HEK293 (cell line): Measurements from ENCODE around the gene ZNF197.

ENCODE experiments used
- HIC1 ChIP-seq: fragments of 450-650 bp; formaldehyde crosslinking; IDR thresholded peaks from 2 replicates; pipeline ENCODE4 v1.5.1; 2016; ENCODE audit warnings: missing biosample characterization, missing genetic modification characterization
- IKZF3 ChIP-seq: fragments of 450-650 bp; IDR thresholded peaks from 2 replicates; pipeline ENCODE4 v1.5.0; 2018; ENCODE audit warnings: missing biosample characterization, mild to moderate bottlenecking, missing genetic modification characterization, moderate library complexity
- KLF8 ChIP-seq: fragments of 450-650 bp; formaldehyde crosslinking; IDR thresholded peaks from 2 replicates; pipeline ENCODE4 v1.5.1; 2016; ENCODE audit warnings: missing biosample characterization, missing genetic modification characterization
- MEIS1 ChIP-seq: sonication (generic); formaldehyde crosslinking; IDR thresholded peaks from 2 replicates; pipeline ENCODE4 v1.8.1; 2022; ENCODE audit warnings: missing genetic modification reagents, mild to moderate bottlenecking, borderline replicate concordance
- PRDM2 ChIP-seq: fragments of 450-650 bp; formaldehyde crosslinking; IDR thresholded peaks from 2 replicates; pipeline ENCODE4 v1.5.1; 2016; ENCODE audit warnings: missing biosample characterization, missing genetic modification characterization, borderline replicate concordance
- SP3 ChIP-seq: fragments of 450-650 bp; formaldehyde crosslinking; IDR thresholded peaks from 2 replicates; pipeline ENCODE4 v1.5.1; 2016; ENCODE audit warnings: missing biosample characterization, missing genetic modification characterization
- ZBTB1 ChIP-seq: fragments of 450-650 bp; formaldehyde crosslinking; IDR thresholded peaks from 2 replicates; pipeline ENCODE4 v1.5.1; 2016; ENCODE audit warnings: missing biosample characterization, missing genetic modification characterization
- ZBTB6 ChIP-seq: fragments of 450-650 bp; formaldehyde crosslinking; IDR thresholded peaks from 2 replicates; pipeline ENCODE4 v1.5.1; 2017; ENCODE audit warnings: missing biosample characterization, missing genetic modification characterization
- ZBTB7A ChIP-seq: fragments of 450-650 bp; formaldehyde crosslinking; IDR thresholded peaks from 2 replicates; pipeline ENCODE4 v1.5.1; 2016; ENCODE audit warnings: low read depth, missing biosample characterization, missing genetic modification characterization
- ZBTB8A ChIP-seq: fragments of 450-650 bp; formaldehyde crosslinking; IDR thresholded peaks from 2 replicates; pipeline ENCODE4 v1.5.1; 2016; ENCODE audit warnings: missing biosample characterization, missing genetic modification characterization
- ZFHX2 ChIP-seq: fragments of 450-650 bp; formaldehyde crosslinking; conservative IDR thresholded peaks from 2 replicates; pipeline ENCODE4 v1.5.1; 2016; ENCODE audit warnings: missing biosample characterization, missing genetic modification characterization
- ZFP69B ChIP-seq: fragments of 450-650 bp; formaldehyde crosslinking; IDR thresholded peaks from 2 replicates; pipeline ENCODE4 v1.5.1; 2016; ENCODE audit warnings: missing biosample characterization, missing genetic modification characterization
- ZNF10 ChIP-seq: fragments of 450-650 bp; formaldehyde crosslinking; IDR thresholded peaks from 2 replicates; pipeline ENCODE4 v1.5.1; 2017; ENCODE audit warnings: missing biosample characterization, missing genetic modification characterization
- ZNF132 ChIP-seq: fragments of 450-650 bp; formaldehyde crosslinking; IDR thresholded peaks from 2 replicates; pipeline ENCODE4 v1.5.1; 2017; ENCODE audit warnings: missing biosample characterization, missing genetic modification characterization, borderline replicate concordance
- ZNF140 ChIP-seq: fragments of 450-650 bp; formaldehyde crosslinking; IDR thresholded peaks from 2 replicates; pipeline ENCODE4 v1.5.1; 2016; ENCODE audit warnings: missing biosample characterization, missing genetic modification characterization
- ZNF280C ChIP-seq: fragments of 450-650 bp; formaldehyde crosslinking; IDR thresholded peaks from 2 replicates; pipeline ENCODE4 v1.5.1; 2016; ENCODE audit warnings: missing biosample characterization, missing genetic modification characterization
- ZNF394 ChIP-seq: fragments of 450-650 bp; formaldehyde crosslinking; IDR thresholded peaks from 2 replicates; pipeline ENCODE4 v1.5.1; 2016; ENCODE audit warnings: missing biosample characterization, missing genetic modification characterization, mild to moderate bottlenecking, moderate library complexity, borderline replicate concordance
- ZNF426 ChIP-seq: fragments of 450-650 bp; formaldehyde crosslinking; IDR thresholded peaks from 2 replicates; pipeline ENCODE4 v1.5.1; 2017; ENCODE audit warnings: missing biosample characterization, missing genetic modification characterization, mild to moderate bottlenecking, inconsistent platforms, moderate library complexity
- ZNF449 ChIP-seq: fragments of 450-650 bp; formaldehyde crosslinking; IDR thresholded peaks from 2 replicates; pipeline ENCODE4 v1.5.1; 2017; ENCODE audit warnings: missing biosample characterization, mild to moderate bottlenecking, missing genetic modification characterization, moderate library complexity
- ZNF48 ChIP-seq: fragments of 450-650 bp; formaldehyde crosslinking; IDR thresholded peaks from 2 replicates; pipeline ENCODE4 v1.5.1; 2016; ENCODE audit warnings: missing biosample characterization, missing genetic modification characterization
- ZNF610 ChIP-seq: fragments of 450-650 bp; formaldehyde crosslinking; IDR thresholded peaks from 2 replicates; pipeline ENCODE4 v1.5.1; 2016; ENCODE audit warnings: missing biosample characterization, missing genetic modification characterization, borderline replicate concordance
- ZNF621 ChIP-seq: fragments of 450-650 bp; formaldehyde crosslinking; IDR thresholded peaks from 2 replicates; pipeline ENCODE4 v1.5.1; 2017; ENCODE audit warnings: missing biosample characterization, missing genetic modification characterization
- ZNF626 ChIP-seq: fragments of 450-650 bp; sonication (Bioruptor Pico); formaldehyde crosslinking; IDR thresholded peaks from 2 replicates; pipeline ENCODE4 v1.5.1; 2018; ENCODE audit warnings: missing biosample characterization, missing genetic modification characterization, inconsistent platforms
- TF ChIP-seq, protein P1 (sequence below): fragments of 450-650 bp; formaldehyde crosslinking; IDR thresholded peaks from 2 replicates; pipeline ENCODE4 v1.5.1; 2016; ENCODE audit warnings: missing biosample characterization, missing genetic modification characterization, low read depth

Gene ZNF197

GRCh38 chr3:44624749-44625480 lies at the start of gene ZNF197 (continued):
- TF ChIP-seq PRDM2 (tag by site-specific recombination) (no peak), ZNF426 (tag by site-specific recombination) (no peak), ZNF626 (no peak), ZNF394 (tag by site-specific recombination) (no peak), ZBTB7A (tag by site-specific recombination) (no peak), ZNF10 (tag by site-specific recombination) (no peak), SP3 (tag by site-specific recombination) (peak; percentile 47), ZNF140 (no peak), ZBTB8A (tag by site-specific recombination) (peak; percentile 37; the same call in 1 of the 2 replicates), HIC1 (tag by site-specific recombination) (no peak), ZFHX2 (tag by site-specific recombination) (peak; percentile 29; the same call in 1 of the 2 replicates), KLF8 (tag by site-specific recombination) (peak; percentile 59), ZNF449 (tag by site-specific recombination) (no peak), ZNF132 (no peak), ZNF48 (tag by site-specific recombination) (no peak), ZBTB6 (tag by site-specific recombination) (no peak), ZNF610 (tag by site-specific recombination) (no peak), ZNF280C (no peak), MEIS1 (no peak), IKZF3 (tag by site-specific recombination) (peak; percentile 85), ZFP69B (tag by site-specific recombination) (no peak), ZNF621 (tag by site-specific recombination) (no peak), ZBTB1 (no peak)
- TF ChIP-seq, protein P1, sequence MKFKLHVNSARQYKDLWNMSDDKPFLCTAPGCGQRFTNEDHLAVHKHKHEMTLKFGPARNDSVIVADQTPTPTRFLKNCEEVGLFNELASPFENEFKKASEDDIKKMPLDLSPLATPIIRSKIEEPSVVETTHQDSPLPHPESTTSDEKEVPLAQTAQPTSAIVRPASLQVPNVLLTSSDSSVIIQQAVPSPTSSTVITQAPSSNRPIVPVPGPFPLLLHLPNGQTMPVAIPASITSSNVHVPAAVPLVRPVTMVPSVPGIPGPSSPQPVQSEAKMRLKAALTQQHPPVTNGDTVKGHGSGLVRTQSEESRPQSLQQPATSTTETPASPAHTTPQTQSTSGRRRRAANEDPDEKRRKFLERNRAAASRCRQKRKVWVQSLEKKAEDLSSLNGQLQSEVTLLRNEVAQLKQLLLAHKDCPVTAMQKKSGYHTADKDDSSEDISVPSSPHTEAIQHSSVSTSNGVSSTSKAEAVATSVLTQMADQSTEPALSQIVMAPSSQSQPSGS (tag by site-specific recombination) = no peak
